Neuronal stem cell (in vitro differentiated cells): ENCODE data around the gene PKHD1.

Source experiments
- DNase-seq: peaks from one replicate; pipeline ENCODE4 v3.0.0-alpha.2; 2013; ENCODE audit warnings: low spot score
- H2AFZ ChIP-seq: one replicate; pipeline ENCODE4 v1.6.1; 2013; ENCODE audit warnings: mild to moderate bottlenecking, low read length, inconsistent platforms
- H2AK5ac ChIP-seq: 2 replicates; pipeline ENCODE4 v1.6.1; 2013; ENCODE audit warnings: low read depth, mild to moderate bottlenecking, inconsistent platforms, low read length, moderate library complexity, mixed read lengths
- H2BK120ac ChIP-seq: 2 replicates; pipeline ENCODE4 v1.6.1; 2013; ENCODE audit warnings: low read depth, mild to moderate bottlenecking, inconsistent platforms, low read length, moderate library complexity, mixed read lengths
- H2BK12ac ChIP-seq: one replicate; pipeline ENCODE4 v1.6.1; 2013; ENCODE audit warnings: low read length, inconsistent platforms
- H2BK15ac ChIP-seq: 2 replicates; pipeline ENCODE4 v1.6.1; 2013; ENCODE audit warnings: mild to moderate bottlenecking, low read length, inconsistent platforms, mixed read lengths
- H2BK5ac ChIP-seq: one replicate; pipeline ENCODE4 v1.6.1; 2013; ENCODE audit warnings: inconsistent platforms, mild to moderate bottlenecking, low read length, moderate library complexity
- H3K14ac ChIP-seq: one replicate; pipeline ENCODE4 v1.6.1; 2013; ENCODE audit warnings: low read length, inconsistent platforms
- H3K18ac ChIP-seq: 2 replicates; pipeline ENCODE4 v1.6.1; 2013; ENCODE audit warnings: low read length, inconsistent platforms
- H3K23ac ChIP-seq: 2 replicates; pipeline ENCODE4 v1.6.1; 2013; ENCODE audit warnings: low read depth, mild to moderate bottlenecking, mixed read lengths, low read length, inconsistent platforms; ENCODE audit not compliant: poor library complexity
- H3K27ac ChIP-seq: replicated peaks from 3 replicates; pipeline ENCODE4 v1.5.1; 2013; ENCODE audit warnings: low read length, inconsistent platforms
- H3K27me3 ChIP-seq, 3 experiments: 2 replicates each; pipeline ENCODE4 v1.6.1; 2013; ENCODE audit warnings: low read length in 3 of 3, mild to moderate bottlenecking in 2 of 3, inconsistent platforms in 1 of 3, low read depth in 1 of 3, mixed read lengths in 1 of 3, moderate library complexity in 1 of 3; ENCODE audit not compliant: control insufficient read depth in 3 of 3, insufficient read depth in 3 of 3
- H3K36me3 ChIP-seq, 2 donors: replicated peaks in 1 of 2; 2 replicates each; pipeline ENCODE4 v1.6.1; 2013; ENCODE audit warnings: low read length in 2 of 2; ENCODE audit not compliant: control insufficient read depth in 2 of 2, insufficient read depth in 2 of 2
- H3K4ac ChIP-seq: 2 replicates; pipeline ENCODE4 v1.6.1; 2013; ENCODE audit warnings: inconsistent platforms, mild to moderate bottlenecking, low read length, moderate library complexity
- H3K4me1 ChIP-seq, 2 donors: 1 replicate in 1 of 2; 2 replicates in 1 of 2; pipeline ENCODE4 v1.6.1; 2013; ENCODE audit warnings: low read length in 2 of 2, low read depth in 1 of 2; ENCODE audit not compliant: control insufficient read depth in 2 of 2, insufficient read depth in 1 of 2
- H3K4me2 ChIP-seq: one replicate; pipeline ENCODE4 v1.6.1; 2013; ENCODE audit warnings: mild to moderate bottlenecking, low read length, inconsistent platforms; ENCODE audit not compliant: insufficient read depth, poor library complexity, severe bottlenecking
- H3K4me3 ChIP-seq, 2 donors: 2 replicates each; pipeline ENCODE4 v1.5.1; 2013; ENCODE audit warnings: low read length in 2 of 2, mild to moderate bottlenecking in 2 of 2, inconsistent platforms in 1 of 2, moderate library complexity in 1 of 2
- H3K79me1 ChIP-seq: one replicate; pipeline ENCODE4 v1.6.1; 2013; ENCODE audit warnings: low read depth, mild to moderate bottlenecking, inconsistent platforms, low read length, moderate library complexity
- H3K9ac ChIP-seq: one replicate; pipeline ENCODE4 v1.6.1; 2013; ENCODE audit warnings: mild to moderate bottlenecking, low read depth, low read length, inconsistent platforms; ENCODE audit not compliant: poor library complexity
- H3K9me3 ChIP-seq, 2 donors: replicated peaks in 1 of 2; 2 replicates each; pipeline versions ENCODE3 to v1.6.1; 2013; ENCODE audit warnings: low read length in 2 of 2, mild to moderate bottlenecking in 2 of 2, inconsistent platforms in 1 of 2, low read depth in 1 of 2, mixed read lengths in 1 of 2, moderate library complexity in 1 of 2; ENCODE audit not compliant: control insufficient read depth in 2 of 2, insufficient read depth in 1 of 2
- H4K8ac ChIP-seq: one replicate; pipeline ENCODE4 v1.6.1; 2013; ENCODE audit warnings: low read depth, mild to moderate bottlenecking, inconsistent platforms, low read length, moderate library complexity
- H4K91ac ChIP-seq: one replicate; pipeline ENCODE4 v1.6.1; 2013; ENCODE audit warnings: low read length, low read depth, mild to moderate bottlenecking, inconsistent platforms; ENCODE audit not compliant: poor library complexity
- WGBS, 2 donors: extraction: QIAGEN DNeasy Blood & Tissue Kit; methylation state at CpG; one replicate each; pipeline ENCODE4 v1.1.7; 2013; ENCODE audit warnings: missing lambda C conversion rate in 2 of 2, mixed read lengths in 1 of 2; ENCODE audit not compliant: insufficient read length in 2 of 2, insufficient replicate concordance in 1 of 2; ENCODE audit errors: extremely low coverage in 2 of 2; 5-methylcytosine and 5-hydroxymethylcytosine counted together

Gene PKHD1

DNA sequence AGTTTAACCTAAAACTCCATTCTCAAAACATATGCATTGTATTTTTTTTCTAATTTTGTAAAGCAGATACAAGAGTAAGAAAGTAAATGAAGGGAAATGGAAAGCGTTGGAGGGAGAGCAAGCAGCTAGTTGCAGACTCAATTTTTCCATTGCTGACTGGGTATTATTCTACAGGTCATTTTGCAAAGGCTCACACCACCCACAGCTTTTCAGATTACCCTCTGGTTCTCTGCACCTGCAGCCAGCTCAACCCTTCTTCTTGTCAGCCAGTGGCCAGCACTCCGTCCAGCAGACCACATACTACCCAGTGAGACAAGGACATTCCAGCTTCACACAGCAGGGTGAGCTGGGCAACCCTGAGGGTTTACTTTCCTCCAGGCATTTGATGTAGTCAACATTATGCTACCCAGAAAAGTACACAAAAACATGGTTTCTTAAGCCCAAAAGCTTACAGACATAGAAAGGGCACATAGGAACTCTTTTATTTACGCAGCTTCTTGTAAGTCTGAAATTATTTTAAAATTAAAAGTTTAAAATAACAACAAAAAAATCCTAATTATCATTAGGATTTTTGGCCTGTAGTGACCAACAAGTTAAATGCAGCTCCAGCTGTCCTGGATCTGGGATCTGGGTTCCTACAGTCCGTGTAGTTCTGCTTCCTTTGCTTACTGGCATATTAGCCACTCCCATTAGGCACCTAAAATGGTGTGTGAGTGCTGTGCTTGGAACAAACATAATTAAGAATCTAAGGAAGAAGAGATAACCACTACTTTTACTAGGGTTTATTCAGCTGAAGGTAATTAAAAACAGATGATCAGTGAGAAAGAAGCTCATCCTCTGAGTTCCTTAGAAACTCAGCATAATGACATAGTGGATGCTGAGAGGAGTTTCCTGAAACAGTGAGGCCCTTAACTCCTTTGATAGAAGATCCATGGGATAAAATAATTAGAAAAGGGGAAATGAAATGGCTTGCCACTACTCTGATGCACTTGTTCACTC, 185.3 kb downstream of the PKHD1 start:
- H3K27me3 ChIP-seq, result no peaks in the 10 kb centered on the region
- H3K9me3 ChIP-seq, result no peaks in the 10 kb centered on the region
- DNase-seq, result no peak
- no peak overlapping the region for H2BK120ac ChIP-seq
- no peak overlapping the region for H3K23ac ChIP-seq
- H2BK12ac ChIP-seq, result no peak overlapping the region
- no peak overlapping the region for H4K8ac ChIP-seq
- no peak overlapping the region for H3K27ac ChIP-seq
- H2AFZ ChIP-seq, result no peak overlapping the region
- peaks cover 0 to 3% of the 10 kb centered on the region in 2 donors for H3K4me1 ChIP-seq
- H2BK5ac ChIP-seq, result no peak overlapping the region
- no peak overlapping the region for H3K4ac ChIP-seq
- H2AK5ac ChIP-seq, result no peak overlapping the region
- whole genome bisulfite sequencing, 2 donors, result no CpG with 5 or more reads among the region's 4 CpGs
- H3K9ac ChIP-seq, result no peak overlapping the region
- H3K4me3 ChIP-seq, result no peak overlapping the region
- no peak overlapping the region for H2BK15ac ChIP-seq
- no peak overlapping the region for H3K14ac ChIP-seq
- peak overlapping the region; percentile 25 for H3K4me2 ChIP-seq
- H3K18ac ChIP-seq, result no peak overlapping the region
- H3K36me3 ChIP-seq, result no peaks in the 10 kb centered on the region
- no peak overlapping the region for H4K91ac ChIP-seq
- no peaks in the 10 kb centered on the region for H3K79me1 ChIP-seq

DNA sequence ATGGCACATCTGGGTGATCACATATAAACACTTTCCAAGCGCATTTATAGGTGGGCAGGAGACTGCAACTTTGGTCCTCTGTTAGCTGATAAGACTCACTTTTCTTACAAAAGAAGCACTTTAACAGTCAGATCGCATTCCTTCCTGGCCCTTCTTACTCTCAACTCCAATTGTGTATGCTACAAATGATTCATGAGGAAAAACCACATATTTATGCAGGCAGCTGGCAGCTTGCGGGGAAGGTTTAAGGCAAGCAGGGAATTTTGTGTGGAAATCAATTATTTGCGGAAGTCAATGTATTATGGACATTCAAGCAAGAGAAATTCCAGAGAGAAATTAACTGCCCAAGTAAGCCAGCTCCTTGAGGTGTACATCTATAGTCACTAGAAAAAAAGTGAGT, 194.0 kb downstream of the PKHD1 start:
- Histone ChIP-seq H2BK12ac (no peak overlapping the region), H3K4me3 (no peak overlapping the region), H3K14ac (no peak overlapping the region), H3K27ac (no peak overlapping the region), H3K4me2 (no peak overlapping the region), H3K18ac (no peak overlapping the region), H4K8ac (no peak overlapping the region), H3K79me1 (no peaks in the 10 kb centered on the region), H2AFZ (no peak overlapping the region), H2BK120ac (no peak overlapping the region), H3K9ac (no peak overlapping the region), H2BK5ac (no peak overlapping the region), H2BK15ac (no peak overlapping the region), H3K9me3 (no peaks in the 10 kb centered on the region), H3K4ac (no peak overlapping the region), H4K91ac (no peak overlapping the region), H3K36me3 (no peaks in the 10 kb centered on the region), H3K27me3 (no peaks in the 10 kb centered on the region), H2AK5ac (no peak overlapping the region), H3K4me1 (no peaks in the 10 kb centered on the region), H3K23ac (no peak overlapping the region)
- no peak for DNase-seq
- no CpG with 5 or more reads among the region's 4 CpGs for WGBS, 2 donors

DNA sequence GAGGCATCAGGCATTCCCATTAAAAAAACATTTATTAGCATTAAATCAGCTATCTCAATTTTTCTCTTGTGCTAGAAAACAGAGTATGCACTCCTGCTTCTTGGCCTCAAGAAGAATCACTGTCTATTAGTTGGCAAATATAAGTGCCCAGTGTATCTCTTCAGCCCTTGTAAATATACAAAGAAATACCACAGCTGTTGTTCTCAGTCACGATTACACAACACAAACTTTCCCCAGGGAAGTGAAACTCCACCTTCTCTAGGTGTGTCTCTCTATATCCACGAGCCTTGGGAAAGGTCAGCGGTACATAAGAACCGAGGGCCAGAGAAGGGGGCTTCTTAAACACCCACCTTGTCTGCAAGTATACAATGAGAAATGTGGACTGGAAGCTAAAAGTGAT, 194.7 kb downstream of the PKHD1 start:
- H3K36me3 ChIP-seq, result no peaks in the 10 kb centered on the region
- H3K14ac ChIP-seq, result no peak overlapping the region
- H2BK120ac ChIP-seq, result no peak overlapping the region
- no peak overlapping the region for H3K4me3 ChIP-seq
- no peak overlapping the region for H2BK5ac ChIP-seq
- H2AFZ ChIP-seq, result no peak overlapping the region
- H2AK5ac ChIP-seq, result no peak overlapping the region
- no peak overlapping the region for H4K8ac ChIP-seq
- no peak overlapping the region for H3K18ac ChIP-seq
- no peak overlapping the region for H4K91ac ChIP-seq
- no peaks in the 10 kb centered on the region for H3K79me1 ChIP-seq
- no peaks in the 10 kb centered on the region for H3K9me3 ChIP-seq
- H3K27me3 ChIP-seq, result no peaks in the 10 kb centered on the region
- no peaks in the 10 kb centered on the region for H3K4me1 ChIP-seq
- H2BK12ac ChIP-seq, result no peak overlapping the region
- H2BK15ac ChIP-seq, result no peak overlapping the region
- H3K9ac ChIP-seq, result no peak overlapping the region
- H3K4me2 ChIP-seq, result no peak overlapping the region
- DNase-seq, result no peak
- WGBS, 2 donors, result no CpG with 5 or more reads among the region's 4 CpGs
- H3K27ac ChIP-seq, result no peak overlapping the region
- no peak overlapping the region for H3K4ac ChIP-seq
- no peak overlapping the region for H3K23ac ChIP-seq

DNA sequence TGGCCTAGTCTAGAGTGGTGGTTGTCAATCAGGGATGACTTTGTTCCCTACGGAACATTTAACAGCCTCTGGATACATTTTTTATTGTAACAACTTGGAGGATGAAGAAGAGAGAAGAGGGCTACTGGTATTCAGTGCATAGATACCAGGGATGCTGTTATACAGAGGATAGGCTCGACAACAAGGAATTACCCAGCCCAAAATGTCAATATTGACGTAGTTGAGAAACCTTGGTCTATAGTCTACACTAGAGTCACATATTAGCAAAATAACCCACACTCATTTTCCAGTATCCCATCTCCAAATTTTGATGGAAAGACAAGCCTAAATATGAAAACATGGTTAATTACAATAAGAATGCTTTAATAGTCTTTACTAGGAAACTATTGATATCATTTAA, 195.1 kb downstream of the PKHD1 start:
- DNase-seq, result no peak
- Histone ChIP-seq H2BK120ac (no peak overlapping the region), H3K9me3 (no peaks in the 10 kb centered on the region), H3K4me1 (no peaks in the 10 kb centered on the region), H3K79me1 (no peaks in the 10 kb centered on the region), H3K4ac (no peak overlapping the region), H3K4me3 (no peak overlapping the region), H2BK12ac (no peak overlapping the region), H3K4me2 (no peak overlapping the region), H3K23ac (no peak overlapping the region), H2AFZ (no peak overlapping the region), H3K18ac (no peak overlapping the region), H3K36me3 (no peaks in the 10 kb centered on the region), H2BK5ac (no peak overlapping the region), H3K27ac (no peak overlapping the region), H2AK5ac (no peak overlapping the region), H2BK15ac (no peak overlapping the region), H3K9ac (no peak overlapping the region), H4K91ac (no peak overlapping the region), H3K14ac (no peak overlapping the region), H3K27me3 (no peaks in the 10 kb centered on the region), H4K8ac (no peak overlapping the region)
- no CpG with 5 or more reads among the region's 3 CpGs for WGBS, 2 donors
